GM21737 (cell line): ENCODE measurements around the gene ZNF536.

ENCODE experiments used
- ATAC-seq: cut with Tn5 transposase; IDR thresholded peaks from one replicate; pipeline ENCODE4 v1.9.1; 2021; ENCODE audit warnings: mild to moderate bottlenecking, moderate library complexity; ENCODE audit not compliant: unreplicated experiment

ZNF536 gene

DNA sequence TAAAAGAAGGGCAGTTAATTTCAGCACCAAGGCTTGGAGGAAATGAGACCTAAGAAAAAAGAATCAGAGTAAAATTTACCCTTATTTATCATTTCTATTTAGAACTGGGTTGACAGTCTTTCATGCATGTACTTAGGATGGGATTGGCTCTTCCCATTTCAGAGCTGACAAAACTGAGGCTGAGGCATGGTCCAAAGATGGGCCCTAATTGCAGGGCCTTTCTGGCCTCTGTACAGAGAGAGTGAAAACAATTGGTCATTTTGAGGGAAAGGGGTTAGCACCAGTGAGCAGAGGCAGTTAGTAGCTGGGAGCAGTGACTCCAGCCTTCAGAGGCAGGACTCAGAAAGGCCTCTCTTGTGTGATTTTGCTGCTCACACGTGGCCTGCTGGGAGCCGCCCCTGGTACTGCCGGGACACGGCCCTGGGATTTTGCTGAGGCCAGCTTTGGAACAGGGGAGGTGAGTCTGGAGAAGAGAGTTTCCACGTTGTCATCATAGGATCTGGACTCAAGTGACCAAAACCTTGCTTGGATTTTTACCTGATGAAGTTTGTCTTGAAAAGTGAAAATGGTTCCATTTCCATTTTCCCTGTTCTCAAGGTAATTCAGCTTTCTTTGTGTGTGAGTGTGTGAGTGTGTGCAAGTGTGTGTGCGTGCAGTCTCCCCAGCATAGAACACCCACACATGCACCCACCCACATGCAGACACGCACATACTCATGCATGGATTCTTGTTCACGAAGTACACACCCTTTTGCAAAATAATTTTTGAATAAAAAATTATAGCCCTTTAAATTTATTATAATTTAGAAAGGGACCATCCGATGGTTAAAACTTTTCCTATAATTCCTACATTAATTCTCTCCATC, at the start of gene ZNF536:
ZNF536 (plus strand) TSS at position 425 of the 865 bp plus-strand sequence. CDS start 71,179 bp downstream, outside the sequence.
- ATAC-seq, result no peak

DNA sequence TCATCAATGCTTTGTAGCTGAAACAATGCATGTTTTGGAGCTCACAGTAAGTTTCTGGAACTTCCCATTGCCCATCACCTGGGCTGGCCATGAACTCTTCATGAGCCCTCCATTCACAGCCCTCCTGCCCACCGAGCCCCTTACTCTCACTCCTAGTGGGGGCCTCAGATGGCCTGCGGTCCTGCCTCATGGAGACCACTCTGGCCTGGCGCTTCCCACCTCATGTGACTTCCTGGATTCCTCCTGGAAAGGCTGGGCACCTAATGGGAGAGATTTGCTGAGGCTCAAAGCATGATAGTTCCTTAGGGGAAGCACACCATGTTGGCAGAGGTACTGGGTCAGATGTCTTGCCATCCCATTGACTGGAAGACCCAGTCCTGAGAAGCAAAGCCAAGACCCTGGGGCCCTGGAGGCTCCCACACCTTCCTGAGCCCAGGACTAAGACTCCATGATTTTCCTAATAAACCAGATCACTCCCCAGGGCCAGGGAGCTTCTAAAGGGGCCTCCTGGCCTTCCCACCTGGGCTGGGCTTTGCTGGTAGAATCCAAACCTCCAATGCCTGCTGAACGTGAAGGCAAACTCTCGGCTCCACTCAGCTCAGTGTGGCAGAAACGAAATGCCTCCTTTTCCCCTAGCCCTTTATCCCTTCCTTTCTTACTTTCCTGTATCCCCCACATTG, 49.4 kb upstream of the ZNF536 start:
- ATAC-seq, result no peak

DNA sequence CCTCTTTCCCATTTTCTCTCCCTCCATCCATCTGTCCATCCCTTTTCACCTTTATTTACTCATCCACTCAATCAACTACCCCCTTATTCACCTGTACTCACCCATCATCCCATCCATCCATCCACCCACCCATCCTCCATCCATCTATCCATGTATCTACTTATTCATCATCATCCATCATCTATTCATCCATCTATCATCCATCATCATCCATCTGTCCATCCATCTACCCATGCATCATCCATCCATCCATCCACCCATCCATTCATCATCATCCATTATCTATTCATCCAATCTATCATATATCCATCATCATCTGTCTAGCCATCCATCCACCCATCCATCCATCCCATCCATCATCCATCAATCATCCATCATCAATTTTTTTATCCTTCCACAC, 48.3 kb upstream of the ZNF536 start:
- ATAC-seq, result no peak

DNA sequence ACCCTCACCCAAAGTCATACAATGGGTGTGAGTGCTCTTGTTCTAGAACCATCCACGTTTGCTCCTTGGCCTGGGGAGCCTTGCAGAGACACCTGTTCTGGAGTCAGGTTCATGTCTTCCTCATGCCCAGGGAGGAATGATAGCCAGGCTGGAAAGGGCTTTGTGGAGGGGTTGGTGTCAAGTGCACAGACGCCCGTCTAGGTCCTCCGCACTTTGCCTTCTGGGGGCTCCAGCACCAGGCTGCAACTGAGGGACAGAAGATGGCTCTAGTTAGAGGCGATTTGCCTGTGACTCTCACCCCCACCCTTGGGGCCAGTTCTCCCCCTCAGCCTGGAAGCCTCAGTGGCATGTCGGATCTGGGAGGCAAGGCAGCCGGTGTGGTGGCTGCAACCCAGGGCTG, 47.2 kb upstream of the ZNF536 start:
- ATAC-seq, result no peak

DNA sequence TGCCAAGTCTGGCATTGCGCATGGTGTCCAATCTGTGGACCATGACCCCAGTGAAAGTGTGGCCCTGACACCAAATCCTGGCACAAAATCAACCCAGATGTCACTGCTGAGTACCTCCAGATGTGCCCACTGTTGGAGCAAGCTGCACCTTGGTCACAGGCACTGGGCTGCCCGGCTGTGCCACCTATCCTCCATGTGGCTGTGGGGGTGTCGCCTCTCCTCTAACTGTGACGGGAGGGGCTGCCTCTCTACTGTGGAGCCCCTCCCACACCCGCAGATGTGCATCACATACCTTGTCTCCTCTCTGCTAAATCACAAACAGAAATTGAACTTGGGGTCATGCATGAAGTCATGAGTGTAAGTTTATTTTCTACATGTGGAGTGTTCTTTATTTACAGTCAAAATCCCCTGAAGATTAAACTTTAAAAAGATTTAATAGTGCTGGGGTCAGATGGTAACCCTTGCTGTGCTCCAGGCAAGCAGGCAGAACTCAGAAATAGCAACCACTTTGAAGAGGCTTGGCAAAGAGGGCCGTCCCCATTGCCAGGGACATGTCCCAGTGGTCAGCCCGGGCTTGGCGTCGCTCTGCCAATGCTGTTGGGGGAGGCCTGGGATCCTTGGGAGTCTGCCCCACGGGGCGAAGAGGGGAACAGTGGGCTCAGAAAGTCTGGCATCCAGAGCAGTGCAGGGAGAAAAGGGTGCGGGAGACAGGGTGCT, 46.4 kb upstream of the ZNF536 start:
- no peak for ATAC-seq

DNA sequence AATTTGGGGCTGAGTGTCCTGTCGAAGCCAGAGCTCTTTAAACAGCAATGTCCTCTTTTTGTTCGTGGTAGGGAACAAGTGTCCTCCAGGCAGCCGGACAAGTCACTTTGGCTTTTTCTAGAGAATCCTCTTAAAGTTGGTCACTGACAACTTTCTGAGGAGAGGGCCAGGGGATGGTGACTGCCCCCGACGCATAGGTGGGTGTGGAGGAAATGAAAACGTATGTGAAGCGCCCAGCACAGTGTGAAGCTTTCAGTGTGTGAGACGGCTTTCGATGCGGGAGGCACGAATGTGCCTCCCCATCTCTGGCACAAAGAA, 45.8 kb upstream of the ZNF536 start:
- ATAC-seq, result no peak

DNA sequence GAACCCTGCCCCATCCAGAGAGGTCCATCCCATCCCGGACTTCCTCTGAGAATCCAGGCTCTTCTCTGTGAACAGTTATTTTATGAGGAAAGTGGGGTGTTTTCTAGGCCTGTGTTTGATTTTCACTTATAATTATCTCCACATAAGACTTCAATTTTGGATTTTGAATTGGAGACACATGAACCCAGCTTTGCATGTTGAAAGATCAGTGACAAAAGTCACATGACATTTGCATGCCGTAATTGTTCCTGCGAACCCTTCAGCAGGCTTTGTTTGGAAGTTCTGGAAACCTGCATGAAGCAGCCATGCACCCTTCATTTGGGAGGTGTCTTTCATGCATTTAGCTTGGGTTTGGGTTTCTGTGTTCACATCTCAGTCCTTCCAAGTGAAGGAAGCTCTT, 44.9 kb upstream of the ZNF536 start:
- no peak for ATAC-seq

DNA sequence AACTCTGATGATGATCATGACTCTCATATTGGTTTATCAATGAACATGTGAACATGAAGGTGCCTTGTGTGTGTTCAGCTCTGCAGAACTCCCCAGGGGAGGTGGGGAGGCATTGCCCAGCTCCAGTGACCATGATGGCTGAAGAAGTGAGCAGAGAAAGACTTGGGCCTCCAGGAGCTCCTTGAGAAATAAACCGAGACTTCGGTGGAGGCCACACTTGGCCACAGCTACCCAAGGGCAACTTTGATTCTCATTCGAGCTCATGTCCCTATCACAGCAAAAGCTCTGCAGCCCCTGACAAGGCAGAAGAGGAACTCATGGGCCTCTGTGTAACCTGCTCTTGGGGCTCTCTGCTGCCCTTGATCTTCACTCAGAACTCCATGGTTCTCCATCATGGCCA, 44.1 kb upstream of the ZNF536 start:
- no peak for ATAC-seq

DNA sequence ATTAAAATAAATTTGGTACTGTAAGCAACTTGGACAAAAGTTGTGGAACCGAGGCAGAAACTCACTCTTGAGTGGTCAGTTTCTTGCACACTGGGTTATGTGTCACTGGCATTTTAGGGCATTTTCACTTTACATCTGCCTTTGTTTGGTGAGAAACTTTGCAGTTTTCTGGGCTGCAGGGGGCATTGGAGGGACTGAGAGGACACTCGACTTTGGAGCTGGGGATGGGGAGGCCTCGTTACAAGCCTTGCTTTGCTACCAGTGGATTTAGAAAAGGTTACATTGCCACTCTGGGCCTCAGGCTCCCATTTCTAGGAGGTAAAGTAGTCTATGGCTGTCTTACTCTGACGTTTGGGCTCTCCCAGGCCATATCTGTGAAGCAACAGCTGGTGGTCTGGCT, 41.9 kb upstream of the ZNF536 start:
- ATAC-seq, result no peak

DNA sequence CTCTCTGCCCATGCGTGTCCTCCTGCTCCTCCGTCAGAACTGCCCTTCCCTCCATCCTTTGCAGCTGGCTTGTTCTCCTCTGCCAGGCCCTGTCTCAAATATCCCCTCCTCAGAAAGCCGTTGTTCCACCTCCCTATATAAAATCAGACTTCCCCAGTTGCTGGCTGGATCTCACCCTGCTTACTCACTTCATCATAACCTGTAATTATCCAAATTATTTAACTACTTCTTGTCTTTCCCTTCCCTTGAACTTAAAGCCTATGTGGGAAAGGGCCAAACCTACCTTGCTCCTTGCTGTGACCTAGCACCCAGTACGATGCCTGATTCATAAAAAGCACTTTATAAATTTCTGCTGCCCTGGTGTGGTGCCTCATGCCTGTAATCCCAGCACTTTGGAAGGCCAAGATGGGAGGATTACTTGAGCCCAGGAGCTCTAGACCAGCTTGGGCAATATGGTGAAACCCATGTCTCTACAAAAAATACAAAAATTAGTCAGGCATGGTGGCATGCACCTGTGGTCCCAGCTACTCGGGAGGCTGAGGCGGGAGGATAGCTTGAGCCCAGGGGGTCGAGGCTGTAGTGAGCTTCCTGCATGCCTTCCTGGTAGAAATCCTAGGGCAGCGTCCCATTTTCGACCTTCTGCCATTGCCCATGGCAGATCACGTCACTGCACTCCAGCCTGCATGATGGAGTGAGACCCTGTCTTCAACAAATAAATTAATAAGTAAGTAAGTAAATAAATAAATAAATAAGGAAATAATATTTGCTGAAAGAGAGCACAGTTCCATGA, 39.5 kb upstream of the ZNF536 start:
- ATAC-seq, result no peak

DNA sequence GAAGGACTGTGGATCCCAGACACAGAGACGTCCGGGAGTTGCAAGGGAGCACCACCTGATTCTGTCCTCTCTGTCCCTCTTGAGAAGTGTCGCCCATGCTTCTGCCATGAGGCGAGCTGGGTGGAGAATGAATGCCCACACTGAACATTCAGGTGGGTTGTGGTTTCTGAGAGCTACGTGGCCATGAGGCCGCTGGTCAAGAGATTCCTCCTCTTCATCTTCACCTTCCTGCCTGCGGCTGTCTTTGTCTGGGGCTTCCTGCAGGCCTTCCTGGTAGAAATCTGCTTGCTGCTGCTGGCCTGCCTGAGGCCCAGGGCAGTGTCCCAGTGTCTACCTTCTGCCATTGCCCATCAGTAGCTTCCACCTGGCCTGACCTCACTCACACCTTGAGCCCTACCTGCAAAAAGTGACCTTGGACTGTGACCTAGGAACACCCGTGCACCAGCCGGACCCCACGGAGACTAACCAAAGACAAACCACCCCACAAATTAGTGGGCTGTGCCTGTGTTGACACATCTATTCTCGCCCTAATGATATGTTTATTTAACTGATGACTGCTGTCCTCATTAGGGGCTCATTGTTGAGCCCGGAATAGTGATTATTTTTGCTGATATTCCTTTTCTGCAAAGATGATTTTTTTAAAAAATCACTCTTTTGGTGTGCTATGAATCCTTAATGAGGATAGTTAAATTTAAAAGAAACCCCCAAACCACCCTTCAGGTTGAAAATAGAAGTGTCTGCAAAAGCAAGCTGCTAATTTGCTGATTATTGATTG, 38.7 kb upstream of the ZNF536 start:
- ATAC-seq, result no peak

DNA sequence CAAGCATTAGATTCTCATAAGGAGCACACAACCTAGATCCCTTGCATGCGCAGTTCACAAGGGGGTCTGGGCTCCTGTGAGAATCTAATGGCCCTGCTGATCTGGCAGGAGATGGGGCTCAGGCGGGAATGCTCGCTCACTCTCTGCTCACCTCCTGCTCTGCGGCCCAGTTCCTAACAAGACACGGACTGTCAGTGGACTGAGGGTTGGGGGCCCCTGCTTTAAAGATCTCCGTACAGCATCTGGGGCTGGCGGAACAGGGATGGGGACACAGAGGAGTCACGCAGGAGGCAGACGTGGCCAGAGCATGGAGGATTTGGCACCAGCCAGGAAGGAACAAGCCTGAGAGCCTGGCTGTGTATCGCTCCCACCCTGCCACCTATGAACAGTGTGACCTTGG, 37.3 kb upstream of the ZNF536 start:
- no peak for ATAC-seq

DNA sequence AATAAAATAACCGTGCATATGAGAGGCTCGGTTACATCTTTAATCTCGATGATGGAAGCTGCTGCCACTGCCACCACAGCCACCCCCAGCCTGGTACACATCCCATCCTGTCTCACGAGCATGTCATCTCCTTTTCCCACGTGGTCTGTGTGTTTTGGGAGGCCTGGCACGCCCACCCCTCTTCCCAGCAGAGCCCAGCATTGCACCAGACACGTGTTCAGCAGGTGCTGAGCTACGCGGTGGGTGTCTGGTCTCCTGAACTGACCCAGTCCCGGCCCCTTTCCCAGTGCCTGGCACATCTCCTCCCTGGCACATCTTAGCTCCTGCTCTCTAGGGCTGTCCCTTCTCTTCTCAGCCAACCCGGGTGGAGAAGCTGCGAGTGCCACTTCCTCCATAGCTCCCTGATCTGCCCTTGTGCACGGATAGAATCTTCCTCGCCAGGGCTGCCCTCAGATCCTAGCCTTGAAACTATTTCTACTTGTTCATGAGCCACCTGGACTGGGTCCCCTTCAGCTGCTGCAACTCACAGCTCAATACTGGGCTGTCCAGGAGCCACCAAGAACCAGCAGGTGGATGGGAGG, 36.8 kb upstream of the ZNF536 start:
- no peak for ATAC-seq

DNA sequence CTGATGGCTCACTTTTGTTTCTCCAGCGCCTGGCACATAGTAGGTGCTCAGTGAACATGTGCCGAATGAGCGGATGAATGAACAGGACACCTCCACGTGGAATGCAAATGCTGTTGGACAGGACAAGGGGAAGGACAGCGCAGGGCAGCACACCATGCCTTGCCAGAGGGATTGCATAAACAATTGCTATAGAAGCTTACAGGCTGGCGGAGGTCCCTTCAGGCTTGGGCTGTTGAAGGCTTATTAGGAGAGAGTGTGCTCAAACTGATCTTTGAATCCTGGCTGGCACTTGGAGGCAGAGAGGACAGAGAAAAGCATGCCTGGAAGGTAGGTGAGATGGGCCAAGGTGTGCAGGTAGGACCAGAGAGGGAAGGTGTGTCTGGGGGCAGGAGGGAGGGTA, 35.9 kb upstream of the ZNF536 start:
- no peak for ATAC-seq

DNA sequence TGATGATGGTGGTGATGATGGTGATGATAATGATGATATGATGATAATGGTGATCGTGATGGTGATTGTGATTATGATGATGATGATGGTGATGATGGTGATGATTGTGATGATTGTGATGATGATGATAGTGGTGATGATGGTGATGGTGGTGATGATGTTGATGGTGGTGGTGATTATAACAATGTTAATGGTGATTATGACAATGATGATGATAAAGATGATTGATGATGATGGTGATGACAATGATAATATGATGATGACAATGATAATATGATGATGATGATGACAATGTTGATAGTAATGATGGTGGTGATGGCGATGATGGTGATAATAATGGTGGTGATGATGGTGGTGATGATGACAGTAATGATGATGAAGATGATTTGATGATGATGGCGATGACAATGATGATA, 34.1 kb upstream of the ZNF536 start:
- ATAC-seq, result no peak

DNA sequence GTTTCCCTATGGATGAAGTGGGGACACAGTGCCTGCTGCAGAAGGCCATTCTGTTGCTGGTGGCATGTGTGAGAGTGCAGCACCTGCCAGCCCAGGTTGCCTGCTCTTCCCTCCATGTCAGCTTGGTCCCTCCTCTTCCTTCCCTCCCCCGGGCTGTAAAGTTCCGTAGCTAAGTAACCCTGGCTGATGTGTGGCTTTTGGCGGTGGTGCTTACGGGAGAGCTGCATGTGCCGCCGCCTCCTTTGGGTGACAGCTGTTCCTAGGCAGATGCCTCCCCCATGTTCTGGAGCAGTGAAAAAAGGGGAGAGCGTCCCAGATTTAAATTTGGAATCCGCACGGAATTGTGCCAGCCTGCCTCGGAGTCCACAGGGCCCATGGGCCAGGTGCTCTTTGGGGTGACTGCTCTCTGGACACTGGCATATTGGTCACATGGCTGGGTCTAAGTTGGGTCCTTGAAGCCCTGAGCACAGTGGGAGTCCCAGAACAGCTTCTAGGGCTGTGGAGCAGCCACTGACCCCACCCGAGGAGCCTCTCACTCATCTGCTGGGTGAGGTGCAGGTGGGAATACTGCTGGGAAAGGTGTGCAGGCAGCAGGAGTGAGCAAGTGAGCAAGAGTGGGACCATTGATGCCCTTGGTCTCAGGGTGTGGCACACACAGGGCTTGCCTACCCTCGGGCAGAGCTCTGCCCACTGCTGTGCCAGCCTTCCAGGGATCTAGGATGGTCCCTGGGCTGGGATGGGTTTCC, 33.1 kb upstream of the ZNF536 start:
- ATAC-seq, result no peak

DNA sequence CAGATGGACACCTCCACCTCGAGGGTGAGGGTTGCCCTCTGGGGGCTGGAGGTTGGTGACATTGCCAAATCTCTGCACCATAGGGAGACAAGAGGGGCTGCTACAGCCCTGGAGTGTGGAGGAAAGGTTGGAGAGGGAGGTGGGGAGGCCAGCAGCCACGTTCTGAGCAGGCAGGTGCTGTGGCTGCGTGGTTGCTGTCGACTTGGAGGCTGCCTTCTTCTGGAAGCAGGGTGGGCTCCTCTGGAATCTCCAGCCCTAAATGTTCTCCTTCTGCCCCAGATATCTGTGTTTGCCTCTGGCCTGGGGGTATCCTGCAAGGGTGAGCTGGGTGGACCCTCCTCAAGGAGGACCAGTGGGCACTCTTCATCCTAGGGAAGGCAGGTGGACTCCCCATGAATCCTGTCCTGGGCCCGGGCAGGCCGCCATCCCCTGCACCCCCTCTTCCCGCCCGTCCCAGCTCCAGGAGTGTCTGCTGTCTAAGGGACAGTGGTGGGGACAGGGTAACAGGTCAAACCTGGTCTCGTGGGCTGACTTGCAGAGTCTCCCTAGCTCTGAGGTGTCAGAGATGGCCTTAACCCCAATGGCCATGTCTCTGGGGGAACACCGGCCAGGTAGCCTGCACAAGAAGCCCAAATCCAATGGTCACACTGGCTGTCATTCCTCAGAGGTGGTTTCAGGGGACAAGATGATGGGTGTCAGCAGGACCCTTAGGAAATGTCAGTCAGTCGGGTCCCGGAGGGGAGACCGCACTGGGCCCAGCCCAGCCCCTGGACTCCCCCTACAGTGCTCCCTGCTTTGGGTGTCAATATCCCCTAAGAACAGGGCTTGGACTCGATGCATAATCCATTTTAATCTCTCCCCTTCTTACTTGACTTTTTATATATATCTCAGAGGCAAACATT, 32.3 kb upstream of the ZNF536 start:
- no peak for ATAC-seq
